SK-N-SH (cell line): Measurements from ENCODE around the gene CYBA. TPM values are rescaled to one million over a fixed set of nuclear protein-coding genes. Genes with fewer than 3 reads are reported as not detected.
A peak's percentile ranks its signal among the peaks of the same experiment; 100 is the strongest.

Source experiments
- CTCF ChIA-PET: fragments of 300-600, 350-600 bp; formaldehyde crosslinking; extraction: SDS; loops from one replicate; lab custom pipeline; 2021; lab: Yijun Ruan, JAX
- POLR2A ChIA-PET: fragments of 350-600 bp; sonication (Branson Sonifier 250); formaldehyde crosslinking; extraction: SDS; loops from one replicate; lab custom pipeline; 2020; ENCODE audit warnings: antibody characterized with exemption, inconsistent platforms; lab: Yijun Ruan, JAX
- DNase-seq: peaks from one replicate; pipeline ENCODE4 v3.0.0; 2012
- H2AFZ ChIP-seq: fragments of 200-600 bp; sonication (generic); 2 replicates; pipeline ENCODE4 v1.8.1; 2016; ENCODE audit warnings: antibody characterized with exemption, mild to moderate bottlenecking, low read depth
- H3F3A ChIP-seq: fragments of 200-600 bp; sonication (generic); replicated peaks from 2 replicates; pipeline ENCODE3; 2016; ENCODE audit warnings: antibody characterized with exemption, mild to moderate bottlenecking; ENCODE audit not compliant: insufficient read depth
- H3K27ac ChIP-seq, 2 experiments: fragments of 200-500 bp in 1 of 2; fragments of 200-600 bp in 1 of 2; sonication (Bioruptor generic) in 1 of 2; sonication (generic), shearing (Covaris generic) in 1 of 2; 2 replicates each; pipeline versions ENCODE4 v1.5.1 to v1.6.1; 2014 to 2016; ENCODE audit warnings: low read depth in 2 of 2, inconsistent platforms in 1 of 2, low read length in 1 of 2, mild to moderate bottlenecking in 1 of 2, mixed read lengths in 1 of 2
- H3K27me3 ChIP-seq: fragments of 200-600 bp; sonication (generic), shearing (Covaris generic); 2 replicates; pipeline ENCODE4 v1.6.1; 2016; ENCODE audit warnings: mixed run types; ENCODE audit not compliant: insufficient read depth
- H3K36me3 ChIP-seq, 2 experiments: fragments of 200-500 bp in 1 of 2; fragments of 200-600 bp in 1 of 2; sonication (Bioruptor generic) in 1 of 2; sonication (generic) in 1 of 2; replicated peaks in 1 of 2; 2 replicates each; pipeline versions ENCODE3 to v1.5.1; 2014 to 2016; ENCODE audit warnings: low read length in 1 of 2, mild to moderate bottlenecking in 1 of 2; ENCODE audit not compliant: insufficient read depth in 2 of 2, control insufficient read depth in 1 of 2
- H3K4me1 ChIP-seq, 2 experiments: fragments of 200-500 bp in 1 of 2; fragments of 200-600 bp in 1 of 2; sonication (Bioruptor generic) in 1 of 2; sonication (generic), shearing (Covaris generic) in 1 of 2; 2 replicates each; pipeline versions ENCODE4 v1.5.1 to v1.6.1; 2014 to 2016; ENCODE audit warnings: low read depth in 1 of 2, low read length in 1 of 2, mixed run types in 1 of 2; ENCODE audit not compliant: insufficient read depth in 2 of 2, control insufficient read depth in 1 of 2
- H3K4me2 ChIP-seq: fragments of 200-600 bp; sonication (generic), shearing (Covaris generic); 2 replicates; pipeline ENCODE4 v1.6.1; 2017; ENCODE audit warnings: mixed run types
- H3K4me3 ChIP-seq, 2 experiments: fragments of 200-500 bp in 1 of 2; fragments of 200-600 bp in 1 of 2; sonication (Bioruptor generic) in 1 of 2; sonication (generic), shearing (Covaris generic) in 1 of 2; 2 replicates each; pipeline versions ENCODE4 v1.5.1 to v1.8.1; 2014 to 2016; ENCODE audit warnings: low read depth in 2 of 2, inconsistent platforms in 1 of 2, low read length in 1 of 2, mild to moderate bottlenecking in 1 of 2, mixed read lengths in 1 of 2, moderate library complexity in 1 of 2
- H3K79me2 ChIP-seq: fragments of 200-600 bp; sonication (generic); 2 replicates; pipeline ENCODE4 v1.8.1; 2017; ENCODE audit warnings: mild to moderate bottlenecking; ENCODE audit not compliant: insufficient read depth
- H3K9ac ChIP-seq: fragments of 200-600 bp; sonication (generic); 2 replicates; pipeline ENCODE4 v1.6.1; 2017; ENCODE audit warnings: mixed run types
- H3K9me2 ChIP-seq: fragments of 200-600 bp; sonication (generic); 2 replicates; pipeline ENCODE4 v1.6.1; 2017; ENCODE audit warnings: mixed run types
- H3K9me3 ChIP-seq: fragments of 200-600 bp; sonication (generic); 2 replicates; pipeline ENCODE4 v1.6.1; 2017; ENCODE audit warnings: mixed run types, mild to moderate bottlenecking, moderate library complexity
- H4K20me1 ChIP-seq: fragments of 200-600 bp; sonication (generic); 2 replicates; pipeline ENCODE4 v1.6.1; 2017; ENCODE audit warnings: mild to moderate bottlenecking, mixed run types; ENCODE audit not compliant: insufficient read depth
- CHD2 ChIP-seq: fragments of 150-350 bp; IDR thresholded peaks from 2 replicates; pipeline ENCODE4 v1.6.1; 2018; ENCODE audit warnings: low read length; ENCODE audit not compliant: partially characterized antibody
- ELF1 ChIP-seq: IDR thresholded peaks from 2 replicates; pipeline ENCODE4 v1.4.0; 2012
- EZH2phosphoT487 ChIP-seq: fragments of 200-600 bp; sonication (generic); IDR thresholded peaks from 2 replicates; pipeline ENCODE4 v1.6.1; 2017; ENCODE audit warnings: low read depth, mixed run types, mild to moderate bottlenecking, antibody characterized with exemption, moderate library complexity, borderline replicate concordance
- FOSL2 ChIP-seq: IDR thresholded peaks from 2 replicates; pipeline ENCODE4 v1.4.0; 2012; ENCODE audit warnings: low read depth, mild to moderate bottlenecking, moderate library complexity, borderline replicate concordance
- GABPA ChIP-seq: IDR thresholded peaks from 2 replicates; pipeline ENCODE4 v1.4.0; 2012; ENCODE audit warnings: low read depth, mild to moderate bottlenecking
- GATA2 ChIP-seq: sonication (generic); formaldehyde crosslinking; IDR thresholded peaks from 2 replicates; pipeline ENCODE4 v1.5.0; 2020; ENCODE audit warnings: mild to moderate bottlenecking, missing genetic modification reagents
- MEF2A ChIP-seq: IDR thresholded peaks from 2 replicates; pipeline ENCODE4 v1.4.0; 2012; ENCODE audit warnings: low read depth, borderline replicate concordance
- MXI1 ChIP-seq: IDR thresholded peaks from 2 replicates; pipeline ENCODE4 v1.6.1; 2012; ENCODE audit warnings: mild to moderate bottlenecking, low read depth, low read length, improper control_type of control experiment
- NFIC ChIP-seq: IDR thresholded peaks from 2 replicates; pipeline ENCODE4 v1.4.0; 2012; ENCODE audit warnings: borderline replicate concordance
- NRF1 ChIP-seq: IDR thresholded peaks from 2 replicates; pipeline ENCODE4 v1.6.1; 2012; ENCODE audit warnings: low read depth, mild to moderate bottlenecking, low read length
- RCOR1 ChIP-seq: fragments of 150-350 bp; IDR thresholded peaks from 2 replicates; pipeline ENCODE4 v1.6.1; 2017; ENCODE audit warnings: antibody characterized with exemption, low read length
- SIN3A ChIP-seq: IDR thresholded peaks from 2 replicates; pipeline ENCODE4 v1.6.1; 2012; ENCODE audit warnings: low read depth, mild to moderate bottlenecking, low read length, moderate library complexity, borderline replicate concordance
- TCF12 ChIP-seq: IDR thresholded peaks from 2 replicates; pipeline ENCODE4 v1.4.0; 2012
- WGBS: methylation state at CpG from one replicate; pipeline ENCODE4 v1.1.6; 2017; ENCODE audit warnings: low lambda C conversion rate; 5-methylcytosine and 5-hydroxymethylcytosine counted together
- polyA plus RNA-seq, 3 experiments: library from polyadenylated mRNA; depleted of rRNA; stranded (reverse); fragments of >200 nt; gene quantifications; 2 replicates each; pipeline ENCODE4 v1.2.3, GENCODE V29; 2012
- TF ChIP-seq, protein P1 (sequence below): IDR thresholded peaks from 2 replicates; pipeline ENCODE4 v1.4.0; 2012; ENCODE audit warnings: low read depth
- TF ChIP-seq, protein P2 (sequence below): IDR thresholded peaks from 2 replicates; pipeline ENCODE4 v1.4.0; 2012; ENCODE audit warnings: low read depth, borderline replicate concordance

CYBA gene
- polyA plus RNA-seq, 1 of the 3 experiments (the other 2 are of a cell fraction): 176 TPM

DNA sequence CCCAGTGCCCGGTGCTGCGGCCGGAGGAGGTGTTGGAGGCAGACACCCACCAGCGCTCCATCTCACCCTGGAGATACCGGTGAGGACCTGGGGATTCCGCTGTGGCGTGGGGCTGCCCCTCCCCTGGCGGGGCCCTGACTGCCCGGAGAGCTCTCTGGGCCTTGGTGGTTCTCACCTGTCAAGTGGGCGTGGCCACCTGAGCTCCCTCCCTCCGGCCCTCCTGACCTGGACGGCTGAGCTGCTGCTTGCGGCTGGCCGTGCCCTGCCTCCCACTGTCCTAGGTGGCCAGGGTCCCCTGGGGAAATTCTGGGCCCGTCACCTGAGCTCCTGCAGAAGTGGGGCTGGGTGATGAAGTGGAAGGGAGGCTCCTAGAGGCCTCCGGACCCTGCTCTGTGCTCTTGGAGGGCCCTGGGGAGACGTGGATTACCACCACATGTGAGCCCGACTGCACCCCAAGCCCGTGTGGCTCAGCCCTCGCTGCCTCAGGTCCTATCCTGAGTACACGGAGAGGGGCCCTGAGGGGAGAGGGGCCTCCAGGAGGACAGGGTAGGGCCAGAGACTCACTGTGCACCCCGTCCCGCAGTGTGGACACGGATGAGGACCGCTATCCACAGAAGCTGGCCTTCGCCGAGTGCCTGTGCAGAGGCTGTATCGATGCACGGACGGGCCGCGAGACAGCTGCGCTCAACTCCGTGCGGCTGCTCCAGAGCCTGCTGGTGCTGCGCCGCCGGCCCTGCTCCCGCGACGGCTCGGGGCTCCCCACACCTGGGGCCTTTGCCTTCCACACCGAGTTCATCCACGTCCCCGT is 11.4 kb downstream of the CYBA start:
- peak; percentile 75 for DNase-seq
- no peaks in the 10 kb centered on the region for H4K20me1 ChIP-seq
- H3K79me2 ChIP-seq: no peaks in the 10 kb centered on the region
- H3K4me1 ChIP-seq: peaks cover 0 to 6% of the 10 kb centered on the region in 2 experiments; a peak in 1 of 4 replicates
- H3K9me3 ChIP-seq: no peaks in the 10 kb centered on the region
- POLR2A ChIA-PET: interaction anchor here (1.0 kb wide), 1 partner anchor 11 kb away, joined by 3 read pairs; no protein-coding TSS in a partner anchor
- peaks cover 20% of the 10 kb centered on the region; the same call in 1 of the 2 replicates for H3K27me3 ChIP-seq
- H3K9ac ChIP-seq: no peak overlapping the region
- no peak overlapping the region for H3K4me3 ChIP-seq
- peak overlapping the region; percentile 37; the same call in 1 of the 2 replicates for H3K4me2 ChIP-seq
- H2AFZ ChIP-seq: no peak overlapping the region
- TF ChIP-seq, protein P1, sequence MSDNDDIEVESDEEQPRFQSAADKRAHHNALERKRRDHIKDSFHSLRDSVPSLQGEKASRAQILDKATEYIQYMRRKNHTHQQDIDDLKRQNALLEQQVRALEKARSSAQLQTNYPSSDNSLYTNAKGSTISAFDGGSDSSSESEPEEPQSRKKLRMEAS: no peak
- TF ChIP-seq CHD2 (no peak), TCF12 (no peak), ELF1 (no peak), MXI1 (no peak), FOSL2 (no peak), GABPA (no peak), SIN3A (no peak), NFIC (no peak), MEF2A (no peak), EZH2phosphoT487 (no peak), NRF1 (no peak), RCOR1 (no peak), GATA2 (CRISPR knock-in tag) (no peak)
- TF ChIP-seq, protein P2, sequence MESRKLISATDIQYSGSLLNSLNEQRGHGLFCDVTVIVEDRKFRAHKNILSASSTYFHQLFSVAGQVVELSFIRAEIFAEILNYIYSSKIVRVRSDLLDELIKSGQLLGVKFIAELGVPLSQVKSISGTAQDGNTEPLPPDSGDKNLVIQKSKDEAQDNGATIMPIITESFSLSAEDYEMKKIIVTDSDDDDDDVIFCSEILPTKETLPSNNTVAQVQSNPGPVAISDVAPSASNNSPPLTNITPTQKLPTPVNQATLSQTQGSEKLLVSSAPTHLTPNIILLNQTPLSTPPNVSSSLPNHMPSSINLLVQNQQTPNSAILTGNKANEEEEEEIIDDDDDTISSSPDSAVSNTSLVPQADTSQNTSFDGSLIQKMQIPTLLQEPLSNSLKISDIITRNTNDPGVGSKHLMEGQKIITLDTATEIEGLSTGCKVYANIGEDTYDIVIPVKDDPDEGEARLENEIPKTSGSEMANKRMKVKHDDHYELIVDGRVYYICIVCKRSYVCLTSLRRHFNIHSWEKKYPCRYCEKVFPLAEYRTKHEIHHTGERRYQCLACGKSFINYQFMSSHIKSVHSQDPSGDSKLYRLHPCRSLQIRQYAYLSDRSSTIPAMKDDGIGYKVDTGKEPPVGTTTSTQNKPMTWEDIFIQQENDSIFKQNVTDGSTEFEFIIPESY: no peak
- TF ChIP-seq, all 33 proteins: peak for 0
- CTCF ChIA-PET: interaction anchor here (0.8 to 1.3 kb wide), 2 partner anchors 10 to 77 kb away, joined by 3 read pairs; no protein-coding TSS in a partner anchor
- WGBS: 16% methylated on average over 15 of the region's 45 CpGs
- H3K9me2 ChIP-seq: no peaks in the 10 kb centered on the region
- no peaks in the 10 kb centered on the region for H3F3A ChIP-seq
- H3K36me3 ChIP-seq: no peaks in the 10 kb centered on the region
- no peak overlapping the region for H3K27ac ChIP-seq
